Measurements from ENCODE around the gene C5AR2.

Gene C5AR2

GRCh38 chr19:47373246-47374240, 41.6 kb downstream of the C5AR2 start:
- TF ChIP-seq CTCF (IDR thresholded peaks at IDR 0.05), result no peak
- no peak overlapping the region for H3K27ac Mint-ChIP-seq
- H3K4me3 Mint-ChIP-seq, result no peak overlapping the region
- peaks cover 19% of the 10 kb centered on the region for H3K36me3 Mint-ChIP-seq (ENCODE audit: low read depth)
- H3K9me3 Mint-ChIP-seq, result no peaks in the 10 kb centered on the region
- DNase-seq, result no peak
- H3K27me3 Mint-ChIP-seq (ENCODE audit: low read depth, poor library complexity), result peaks cover 2% of the 10 kb centered on the region
- H3K4me1 Mint-ChIP-seq, result no peaks in the 10 kb centered on the region

- no peaks in the 10 kb centered on the region for H3K4me1 Mint-ChIP-seq
- no peaks in the 10 kb centered on the region for H3K9me3 Mint-ChIP-seq
- H3K27me3 Mint-ChIP-seq (ENCODE audit: low read depth, poor library complexity), result peaks cover 2% of the 10 kb centered on the region
- TF ChIP-seq CTCF (IDR thresholded peaks at IDR 0.05), result no peak
- H3K4me3 Mint-ChIP-seq, result no peak overlapping the region
- no peak for DNase-seq
- H3K36me3 Mint-ChIP-seq (ENCODE audit: low read depth), result peaks cover 15% of the 10 kb centered on the region
- no peak overlapping the region for H3K27ac Mint-ChIP-seq
These were observed 43.1 kb downstream of the C5AR2 start for GRCh38 chr19:47374876-47375693.

GRCh38 chr19:47375694-47376588, 44.0 kb downstream of the C5AR2 start:
- H3K9me3 Mint-ChIP-seq, result no peaks in the 10 kb centered on the region
- no peak for DNase-seq
- H3K4me3 Mint-ChIP-seq, result no peak overlapping the region
- H3K4me1 Mint-ChIP-seq, result no peaks in the 10 kb centered on the region
- H3K27me3 Mint-ChIP-seq (ENCODE audit: low read depth, poor library complexity), result peaks cover 2% of the 10 kb centered on the region
- no peak for TF ChIP-seq CTCF (IDR thresholded peaks at IDR 0.05)
- no peak overlapping the region for H3K27ac Mint-ChIP-seq
- H3K36me3 Mint-ChIP-seq (ENCODE audit: low read depth), result peaks cover 20% of the 10 kb centered on the region

- Mint-ChIP-seq H3K36me3 (ENCODE audit: low read depth) (peaks cover 26% of the 10 kb centered on the region), H3K27ac (no peak overlapping the region), H3K4me1 (no peaks in the 10 kb centered on the region), H3K27me3 (ENCODE audit: low read depth, poor library complexity) (peaks cover 2% of the 10 kb centered on the region), H3K9me3 (no peaks in the 10 kb centered on the region), H3K4me3 (no peak overlapping the region)
- no peak for TF ChIP-seq CTCF (IDR thresholded peaks at IDR 0.05)
- DNase-seq, result no peak
These were observed 44.7 kb downstream of the C5AR2 start for GRCh38 chr19:47376589-47377144.

GRCh38 chr19:47377208-47377701, 45.3 kb downstream of the C5AR2 start:
- no peak overlapping the region for H3K4me3 Mint-ChIP-seq
- no peak overlapping the region for H3K27ac Mint-ChIP-seq
- no peak for TF ChIP-seq CTCF (IDR thresholded peaks at IDR 0.05)
- peaks cover under 1% of the 10 kb centered on the region for H3K27me3 Mint-ChIP-seq (ENCODE audit: low read depth, poor library complexity)
- H3K4me1 Mint-ChIP-seq, result no peaks in the 10 kb centered on the region
- H3K36me3 Mint-ChIP-seq (ENCODE audit: low read depth), result peaks cover 27% of the 10 kb centered on the region
- no peaks in the 10 kb centered on the region for H3K9me3 Mint-ChIP-seq
- no peak for DNase-seq

All from nephron progenitor cell (in vitro differentiated cells).